ENCODE results near the gene PTCD3.

Gene PTCD3

DNA sequence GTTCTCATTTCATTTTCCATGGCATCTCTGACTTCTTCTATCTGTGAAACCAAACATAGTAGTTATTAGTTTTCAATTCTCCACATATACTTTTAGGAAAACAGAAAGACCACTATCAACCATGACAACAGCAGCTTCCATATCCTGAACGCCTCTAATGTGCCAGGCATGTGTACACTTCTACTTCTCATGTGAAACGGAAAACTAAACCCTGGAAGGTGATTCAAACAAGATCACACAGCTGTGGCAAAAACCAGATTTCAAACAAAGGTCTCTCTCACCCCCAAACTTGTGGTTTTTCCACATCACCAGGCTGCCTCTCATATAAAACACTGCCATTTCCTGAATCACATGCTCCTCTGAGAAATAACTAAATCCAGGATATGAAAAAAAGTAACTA is 41.8 kb downstream of the PTCD3 start:
- DNase-seq = no peak

DNA sequence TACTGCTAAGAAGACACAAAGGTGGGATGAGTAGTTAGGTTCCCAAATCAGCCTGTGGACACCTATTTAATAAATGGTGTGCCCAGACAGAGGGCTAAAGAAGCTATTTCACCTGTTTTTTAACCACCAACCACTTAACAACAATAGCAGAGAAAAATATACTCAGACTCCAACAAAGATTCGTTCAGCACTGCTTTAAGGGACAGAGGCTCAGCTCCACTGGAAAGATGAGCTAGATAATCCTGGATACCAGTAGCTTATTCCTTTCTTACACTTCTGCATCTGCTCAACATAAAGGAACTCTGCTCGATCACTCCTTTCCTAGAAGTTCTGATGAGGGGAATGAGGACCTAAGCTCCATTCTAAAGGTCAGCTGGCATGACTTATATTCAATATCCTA is 44.5 kb downstream of the PTCD3 start:
- no peak for DNase-seq

DNA sequence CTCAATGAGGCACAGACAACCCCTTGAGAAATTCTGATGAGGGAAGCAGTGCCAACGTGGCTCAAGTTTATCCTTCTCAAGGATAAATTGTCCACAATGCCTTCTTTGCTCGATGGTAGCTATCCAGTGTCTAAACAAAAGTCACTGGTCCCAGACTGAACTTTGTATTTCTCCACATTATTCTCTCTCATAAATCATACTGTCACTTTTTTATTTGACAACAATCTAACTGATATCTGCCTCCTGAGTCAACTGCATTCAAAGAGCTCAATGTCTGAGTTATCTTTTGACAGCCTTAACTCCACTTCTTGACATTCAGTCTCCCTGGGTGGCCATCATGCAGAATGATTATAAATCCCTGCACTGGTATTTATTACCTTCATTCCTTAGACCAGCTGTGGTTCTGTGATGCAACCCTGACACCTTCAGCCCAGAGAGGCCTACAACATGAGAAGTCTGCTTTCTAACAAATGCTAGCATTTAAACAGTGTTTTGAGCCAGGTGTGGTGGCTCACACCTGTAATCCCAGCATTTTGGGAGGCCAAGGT is 51.0 kb downstream of the PTCD3 start:
- DNase-seq = no peak

DNA sequence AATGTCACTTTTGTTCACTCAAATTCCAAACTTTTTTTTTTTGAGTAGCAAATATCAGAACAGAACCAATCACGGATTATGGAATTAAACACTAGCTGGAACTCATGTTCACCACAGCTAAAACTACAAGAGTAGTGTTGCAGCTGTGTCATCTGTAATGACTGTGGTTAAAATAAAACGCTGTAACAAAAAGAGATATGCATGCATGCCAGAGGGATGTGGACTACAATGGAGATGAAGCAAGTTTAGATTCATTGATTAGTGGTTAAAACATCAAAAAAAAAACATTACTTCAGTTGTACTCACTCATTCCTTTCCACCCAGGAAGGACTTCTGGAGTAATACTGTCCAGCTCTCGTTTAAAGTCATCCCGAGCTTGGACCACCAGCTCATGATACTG is 52.3 kb downstream of the PTCD3 start:
- no peak for DNase-seq

DNA sequence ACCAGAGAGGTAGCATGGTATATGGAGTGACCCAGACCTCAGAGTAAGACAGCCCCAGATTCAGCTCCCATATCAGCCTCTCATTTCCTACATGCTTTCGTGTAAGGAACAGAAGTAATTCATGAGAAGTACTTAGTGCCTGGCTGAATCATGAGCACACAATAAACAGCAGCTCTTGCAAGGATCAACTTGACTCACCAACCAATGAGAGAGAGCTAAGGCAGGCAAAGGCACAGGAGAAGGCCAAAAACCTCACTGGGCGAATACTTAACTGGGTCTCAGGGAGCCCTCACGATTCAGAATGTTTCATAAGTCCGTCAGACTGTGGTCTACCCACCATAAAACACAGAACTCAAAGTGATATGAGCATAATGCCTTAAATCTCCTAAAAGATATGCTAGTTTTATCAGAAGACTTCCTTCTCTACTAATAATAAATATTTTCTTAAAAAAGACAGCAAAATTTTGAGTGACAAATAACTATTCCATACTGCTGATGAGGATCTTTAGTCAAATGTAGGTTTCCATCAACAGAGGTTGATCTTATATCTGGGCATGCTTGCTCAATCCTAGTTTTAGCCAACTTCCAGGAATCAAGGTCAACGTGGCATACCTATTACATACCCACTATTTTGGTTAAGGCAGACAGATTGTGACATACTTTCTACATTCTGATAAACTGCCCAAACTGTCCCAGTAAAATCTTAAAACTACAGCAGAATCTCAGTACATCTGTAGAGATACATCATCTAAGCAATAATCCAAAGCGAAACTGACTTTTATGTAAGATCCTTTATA is 54.3 kb downstream of the PTCD3 start:
- no peak for DNase-seq

DNA sequence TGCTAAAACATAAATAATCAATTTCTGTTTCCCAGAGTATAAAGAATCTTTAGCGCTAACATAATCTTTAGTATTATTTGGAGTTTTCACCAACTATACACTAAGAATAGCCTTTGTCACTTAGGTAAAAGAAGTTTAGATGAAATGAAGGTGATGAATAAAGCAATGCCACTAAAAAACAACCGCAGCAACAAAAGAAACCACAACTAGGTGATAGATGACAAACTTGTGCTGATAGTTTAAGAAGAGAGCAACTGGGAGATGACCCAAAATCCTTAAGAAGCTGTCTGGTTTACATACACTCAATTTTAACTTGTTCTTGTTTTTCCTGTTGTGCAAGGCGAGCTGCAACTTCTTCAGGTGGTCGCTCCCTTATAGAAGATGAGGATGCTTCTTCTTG is 64.4 kb downstream of the PTCD3 start:
- no peak for DNase-seq

DNA sequence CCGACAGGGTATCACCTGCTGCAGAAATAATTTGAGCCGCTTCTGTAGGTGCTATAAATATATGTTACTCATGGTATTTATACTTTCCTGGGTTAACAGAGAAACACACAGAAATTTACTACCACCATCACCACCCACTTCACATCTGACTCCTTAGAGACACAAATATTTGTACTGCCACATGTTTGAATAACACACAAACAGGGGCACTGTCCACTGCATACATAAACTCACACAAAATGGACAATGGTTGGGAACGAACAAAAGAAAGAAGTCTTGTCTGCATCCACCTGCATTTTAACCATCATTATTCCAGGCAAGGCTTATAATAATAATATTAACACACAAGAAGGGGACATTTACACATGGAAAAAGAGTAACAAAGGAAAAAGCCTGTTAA is 65.3 kb downstream of the PTCD3 start:
- no peak for DNase-seq

DNA sequence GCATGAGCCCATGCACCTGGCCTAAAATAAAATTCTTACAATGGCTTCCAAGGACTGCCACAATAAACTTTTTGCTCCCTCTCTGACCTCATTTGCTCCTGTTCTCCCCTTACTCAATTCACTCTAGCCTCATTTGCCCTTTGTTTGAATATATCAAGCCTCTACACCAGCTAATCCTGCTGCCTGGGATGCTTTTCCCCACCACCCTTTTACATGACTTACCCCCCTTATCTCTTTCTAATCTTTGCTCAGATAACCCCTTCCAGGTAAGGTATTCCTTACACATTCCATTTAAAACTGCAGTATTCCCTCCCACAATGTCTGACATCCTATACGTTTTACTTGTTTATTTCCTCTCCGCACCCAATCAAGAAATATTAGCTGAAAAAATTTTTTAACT is 66.6 kb downstream of the PTCD3 start:
- no peak for DNase-seq

DNA sequence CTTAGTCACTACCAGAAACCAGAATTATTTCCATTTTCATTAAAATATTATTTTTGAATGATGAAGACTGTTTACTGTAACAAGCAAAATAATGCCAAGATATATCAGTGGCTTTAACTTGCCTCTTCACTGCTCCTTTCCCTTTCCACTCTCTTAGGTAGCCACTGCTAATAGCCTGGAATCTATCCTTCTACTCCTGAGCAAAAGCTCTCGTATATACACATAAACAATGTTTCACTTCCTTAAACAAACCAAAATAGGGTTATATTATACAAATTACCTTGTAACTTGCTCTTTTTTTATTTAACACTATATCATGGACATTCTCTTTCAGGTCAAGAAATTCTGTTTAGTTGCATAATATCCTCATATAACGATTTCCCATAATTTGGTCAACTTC is 68.4 kb downstream of the PTCD3 start:
- DNase-seq = no peak

DNA sequence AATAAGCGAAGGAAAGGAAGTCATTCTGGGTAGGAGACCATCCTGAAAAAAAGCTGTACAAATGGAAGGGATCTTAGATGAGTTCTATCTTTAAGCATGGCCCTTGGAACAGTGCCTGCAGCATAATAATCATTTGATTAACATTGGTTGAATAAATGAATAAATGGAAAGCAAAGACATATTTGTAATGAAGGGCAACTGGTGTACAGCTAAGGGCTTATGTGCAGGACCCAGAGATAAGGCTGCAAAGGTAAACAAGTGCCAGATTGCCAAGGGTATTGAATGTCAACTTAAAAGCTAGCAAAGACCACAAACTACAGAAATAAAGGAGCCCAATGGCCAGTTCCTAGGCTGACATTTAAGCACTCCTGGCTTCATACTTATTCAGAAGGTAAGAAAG is 69.8 kb downstream of the PTCD3 start:
- no peak for DNase-seq

DNA sequence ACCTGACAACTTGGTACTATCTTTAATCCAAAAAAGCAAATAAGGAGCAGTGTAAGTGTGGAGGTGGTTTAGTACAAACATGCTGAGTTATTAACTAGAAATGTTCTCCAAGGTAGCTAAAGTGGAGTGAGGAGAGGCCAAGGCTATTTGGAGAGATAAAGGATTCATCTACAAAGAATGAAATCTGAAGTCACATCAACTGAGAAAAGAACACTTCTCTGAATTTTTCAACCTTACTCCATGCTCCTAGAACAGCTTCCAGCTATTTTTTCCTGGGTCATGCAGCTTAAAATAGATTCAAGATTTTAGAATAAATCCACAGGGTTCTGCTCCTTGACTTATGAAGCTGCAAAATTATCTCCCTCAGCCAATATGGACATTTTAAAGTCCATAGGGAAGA is 70.6 kb downstream of the PTCD3 start:
- DNase-seq = no peak

DNA sequence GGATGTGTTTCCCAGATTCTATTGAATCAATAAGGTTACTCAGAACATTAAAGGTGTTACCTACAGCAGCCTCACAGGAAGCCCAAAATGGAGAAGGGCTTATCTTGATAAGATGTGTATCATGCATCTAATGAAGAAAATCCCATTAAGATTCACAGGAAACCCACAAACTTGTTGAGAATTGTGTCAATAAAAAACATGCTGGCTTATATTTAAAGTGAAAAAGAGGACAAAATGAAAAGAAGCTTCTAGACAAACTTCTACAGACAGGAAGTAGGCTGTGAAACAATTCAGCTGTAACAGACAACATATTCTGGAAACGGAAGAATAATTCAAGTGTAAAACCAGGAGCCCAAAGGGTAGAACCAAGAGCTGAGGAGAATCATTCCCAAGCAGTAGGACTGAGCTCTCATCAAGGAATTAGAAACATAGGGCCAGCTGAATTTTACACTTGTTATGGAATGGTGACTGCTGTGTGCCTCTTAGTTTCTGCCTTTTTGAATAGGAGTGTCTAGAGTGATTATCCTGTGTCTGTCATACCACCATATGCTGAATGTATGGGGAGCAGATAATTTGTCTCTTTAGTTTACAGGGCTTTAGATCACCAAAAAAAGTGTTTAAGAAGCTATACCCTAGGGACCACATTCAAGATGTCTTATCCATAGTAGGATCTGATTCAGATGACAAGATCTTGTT is 79.6 kb downstream of the PTCD3 start:
- no peak for DNase-seq

DNA sequence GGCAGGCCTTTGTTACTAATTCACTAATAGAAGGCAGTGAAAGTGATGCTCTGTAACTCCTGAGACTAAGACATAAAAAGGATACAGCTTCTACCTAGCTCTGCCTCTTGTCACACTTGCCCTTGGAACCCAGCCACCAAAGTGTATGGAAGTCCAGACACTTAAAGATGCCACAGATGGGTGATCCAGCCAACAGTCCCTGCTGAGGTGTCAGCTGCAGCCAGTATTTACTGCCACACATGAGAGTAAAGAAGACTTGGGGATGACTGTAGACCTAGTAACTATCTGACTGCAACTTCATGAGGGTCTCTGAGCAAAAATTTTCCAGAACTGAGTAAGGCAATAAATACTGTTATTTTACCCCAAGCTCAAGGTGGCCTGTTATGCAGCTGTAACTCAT is 80.4 kb downstream of the PTCD3 start:
- DNase-seq = no peak

DNA sequence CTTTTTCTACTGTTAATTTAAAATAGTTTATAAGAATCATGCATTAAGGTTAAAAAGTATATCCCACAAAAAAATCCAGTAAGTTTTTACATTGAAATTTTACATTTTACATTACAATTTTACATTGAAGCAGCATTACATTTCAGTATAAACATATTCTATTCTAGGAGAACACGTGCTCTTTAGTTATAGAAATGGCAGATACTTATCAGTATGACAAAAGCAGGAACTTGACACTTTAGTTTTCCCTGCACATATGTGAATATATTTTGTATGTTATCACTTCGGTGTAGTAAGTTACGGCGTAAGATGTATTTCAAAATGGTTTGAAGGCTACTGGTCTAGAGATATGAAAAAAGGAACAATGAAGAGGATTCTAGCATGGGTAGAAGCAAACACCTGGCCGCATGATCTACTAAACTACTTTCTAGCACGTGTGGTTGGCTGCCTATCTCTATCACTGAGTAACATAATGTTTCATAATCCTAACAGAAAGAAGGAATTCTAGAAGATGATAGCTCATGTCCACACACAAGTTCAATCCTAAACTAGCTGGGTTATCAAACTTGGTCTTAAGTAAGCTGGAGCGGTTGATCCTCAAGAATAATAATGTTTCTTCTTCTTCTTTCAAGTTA is 83.9 kb downstream of the PTCD3 start:
- DNase-seq = no peak
